HG03571 (cell line): ENCODE data around the gene SPATA24.
"Not testable (repeated sequence)": the region's sequence is repeated elsewhere in the genome, so short reads cannot be mapped to it uniquely, and the experiment has no call there.

Experiments used
- ATAC-seq: cut with Tn5 transposase; IDR thresholded peaks from one replicate; pipeline ENCODE4 v1.9.1; 2021; ENCODE audit not compliant: unreplicated experiment

Gene SPATA24

DNA sequence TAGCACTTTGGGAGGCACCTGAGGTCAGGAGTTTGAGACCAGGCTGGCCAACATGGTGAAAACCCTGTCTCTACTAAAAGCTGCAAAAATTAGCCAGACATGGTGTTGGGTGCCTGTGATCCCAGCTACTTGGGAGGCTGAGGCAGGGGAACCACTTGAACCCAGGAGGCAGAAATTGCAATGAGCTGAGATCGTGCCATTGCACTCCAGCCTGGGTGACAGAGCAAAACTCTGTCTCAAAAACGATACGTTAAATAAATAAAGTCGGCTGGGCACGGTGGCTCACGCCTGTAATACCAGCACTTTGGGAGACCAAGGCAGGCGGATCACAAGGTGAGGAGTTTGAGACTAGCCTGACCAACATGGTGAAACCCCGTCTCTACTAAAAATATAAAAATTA lies 48.0 kb downstream of the SPATA24 start:
- not testable (repeated sequence) for ATAC-seq

DNA sequence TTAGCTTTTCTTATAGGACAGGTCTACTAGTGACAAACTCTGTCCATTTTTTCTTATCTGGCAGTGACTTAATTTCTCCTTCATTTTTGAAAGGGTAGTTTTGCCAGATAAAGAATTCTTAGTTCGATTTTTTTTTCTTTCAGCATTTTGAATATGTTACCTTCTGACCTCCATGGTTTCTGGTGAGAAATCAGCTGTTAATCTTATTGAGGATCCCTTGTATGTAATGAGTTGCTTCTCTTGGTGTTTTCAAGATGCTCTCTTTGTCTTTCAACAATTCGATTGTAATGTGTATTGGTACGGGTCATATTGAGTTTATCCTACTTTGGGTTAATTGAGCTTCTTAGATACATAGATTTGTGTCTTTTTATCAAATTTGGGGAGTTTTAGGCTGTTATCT lies 49.7 kb downstream of the SPATA24 start:
- no peak for ATAC-seq

- ATAC-seq = not testable (repeated sequence)
Measured at GRCh38 chr5:139347863-139348262, 56.0 kb downstream of the SPATA24 start.
